ENCODE measurements around the gene ENPP1. TPM values are rescaled to one million over a fixed set of nuclear protein-coding genes. Genes with fewer than 3 reads are reported as not detected.
A peak's percentile ranks its signal among the peaks of the same experiment; 100 is the strongest.

The ENPP1 gene
- 10 to 100 TPM; 51.2 to 53.8 (median 51.5) TPM for total RNA-seq

DNA sequence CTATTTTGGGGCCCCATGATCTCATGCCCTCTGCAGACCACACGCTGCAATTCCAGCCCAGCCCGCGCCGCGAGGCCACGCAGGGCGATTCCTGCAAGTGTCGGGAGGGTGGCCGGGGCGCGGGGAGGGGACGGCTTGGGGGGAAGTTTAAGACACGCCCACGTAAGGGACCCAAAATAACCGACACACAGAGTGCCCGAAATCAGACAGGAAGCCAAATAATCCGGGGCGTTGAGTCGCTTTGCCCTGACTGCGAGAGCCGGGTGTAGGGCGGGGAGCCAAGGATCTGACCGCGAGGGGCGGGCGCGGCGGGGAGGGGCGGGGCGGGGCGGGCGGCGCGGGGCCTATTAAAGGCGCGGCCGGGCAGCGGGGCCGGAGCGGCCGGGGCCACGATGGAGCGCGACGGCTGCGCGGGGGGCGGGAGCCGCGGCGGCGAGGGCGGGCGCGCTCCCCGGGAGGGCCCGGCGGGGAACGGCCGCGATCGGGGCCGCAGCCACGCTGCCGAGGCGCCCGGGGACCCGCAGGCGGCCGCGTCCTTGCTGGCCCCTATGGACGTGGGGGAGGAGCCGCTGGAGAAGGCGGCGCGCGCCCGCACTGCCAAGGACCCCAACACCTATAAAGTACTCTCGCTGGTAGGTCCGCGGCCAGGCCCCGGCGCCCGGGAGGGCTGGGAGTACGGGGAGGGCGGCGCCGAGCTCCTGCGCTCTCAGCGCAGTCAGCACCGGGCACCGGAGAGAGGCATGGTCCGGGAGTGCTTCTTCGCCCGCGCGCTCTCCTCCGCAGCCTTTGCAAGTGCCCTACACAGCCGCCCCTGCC, at the start of gene ENPP1:
ENPP1 (plus strand) TSS at position 377 of the 816 bp plus-strand sequence; CDS start at position 393, 16 bp downstream.
- Histone ChIP-seq H3K4me3 (peak within 1 kb of the TSS; percentile 63 to 93 (median 69)), H3K9me3 (no peaks in the 10 kb centered on the region), H3K27ac (peak within 1 kb of the TSS; percentile 74 to 93), H3K36me3 (no peaks in the 10 kb centered on the region), H3K4me1 (no peaks in the 10 kb centered on the region), H3K27me3 (no peaks in the 10 kb centered on the region)
- peak; percentile 48 to 71 for DNase-seq (ENCODE audit: low spot score in 2 of 2)
- intact Hi-C loops (cut with DNase I; ENCODE audit: low total_unique reads), result no loop called here
- TF ChIP-seq POLR2AphosphoS5 (IDR thresholded peaks at IDR 0.05) (peak in 1 of 3 donors; percentile 27), POLR2A (IDR thresholded peaks at IDR 0.05) (no peak)
- TF ChIP-seq, protein P1, sequence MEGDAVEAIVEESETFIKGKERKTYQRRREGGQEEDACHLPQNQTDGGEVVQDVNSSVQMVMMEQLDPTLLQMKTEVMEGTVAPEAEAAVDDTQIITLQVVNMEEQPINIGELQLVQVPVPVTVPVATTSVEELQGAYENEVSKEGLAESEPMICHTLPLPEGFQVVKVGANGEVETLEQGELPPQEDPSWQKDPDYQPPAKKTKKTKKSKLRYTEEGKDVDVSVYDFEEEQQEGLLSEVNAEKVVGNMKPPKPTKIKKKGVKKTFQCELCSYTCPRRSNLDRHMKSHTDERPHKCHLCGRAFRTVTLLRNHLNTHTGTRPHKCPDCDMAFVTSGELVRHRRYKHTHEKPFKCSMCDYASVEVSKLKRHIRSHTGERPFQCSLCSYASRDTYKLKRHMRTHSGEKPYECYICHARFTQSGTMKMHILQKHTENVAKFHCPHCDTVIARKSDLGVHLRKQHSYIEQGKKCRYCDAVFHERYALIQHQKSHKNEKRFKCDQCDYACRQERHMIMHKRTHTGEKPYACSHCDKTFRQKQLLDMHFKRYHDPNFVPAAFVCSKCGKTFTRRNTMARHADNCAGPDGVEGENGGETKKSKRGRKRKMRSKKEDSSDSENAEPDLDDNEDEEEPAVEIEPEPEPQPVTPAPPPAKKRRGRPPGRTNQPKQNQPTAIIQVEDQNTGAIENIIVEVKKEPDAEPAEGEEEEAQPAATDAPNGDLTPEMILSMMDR (IDR thresholded peaks at IDR 0.05), result peak in 2 of 3 donors; percentile 26 to 28

DNA sequence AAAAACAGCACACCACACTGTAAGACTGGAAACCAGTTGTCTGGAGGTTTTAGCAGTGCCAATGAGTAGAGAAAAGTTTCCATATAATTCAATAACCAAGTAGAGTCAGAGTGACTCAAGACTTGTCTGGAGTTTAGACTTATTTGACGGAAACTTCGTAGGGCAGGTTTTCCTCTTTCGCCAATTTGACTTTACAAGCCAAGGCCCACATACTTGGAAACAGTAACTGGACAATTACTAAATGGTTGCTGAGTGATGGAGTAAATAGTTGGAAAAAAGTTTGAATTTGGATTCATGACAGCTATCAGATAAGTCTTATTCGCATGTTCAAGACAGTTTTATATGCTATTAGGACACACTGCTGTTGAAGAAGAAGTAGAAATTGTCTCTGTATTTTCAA, 48.9 kb upstream of the ENPP1 start:
- H3K27ac ChIP-seq, result no peak overlapping the region
- TF ChIP-seq, protein P1 (IDR thresholded peaks at IDR 0.05), result no peak
- intact Hi-C loops (cut with DNase I; ENCODE audit: low total_unique reads), result no loop called here

DNA sequence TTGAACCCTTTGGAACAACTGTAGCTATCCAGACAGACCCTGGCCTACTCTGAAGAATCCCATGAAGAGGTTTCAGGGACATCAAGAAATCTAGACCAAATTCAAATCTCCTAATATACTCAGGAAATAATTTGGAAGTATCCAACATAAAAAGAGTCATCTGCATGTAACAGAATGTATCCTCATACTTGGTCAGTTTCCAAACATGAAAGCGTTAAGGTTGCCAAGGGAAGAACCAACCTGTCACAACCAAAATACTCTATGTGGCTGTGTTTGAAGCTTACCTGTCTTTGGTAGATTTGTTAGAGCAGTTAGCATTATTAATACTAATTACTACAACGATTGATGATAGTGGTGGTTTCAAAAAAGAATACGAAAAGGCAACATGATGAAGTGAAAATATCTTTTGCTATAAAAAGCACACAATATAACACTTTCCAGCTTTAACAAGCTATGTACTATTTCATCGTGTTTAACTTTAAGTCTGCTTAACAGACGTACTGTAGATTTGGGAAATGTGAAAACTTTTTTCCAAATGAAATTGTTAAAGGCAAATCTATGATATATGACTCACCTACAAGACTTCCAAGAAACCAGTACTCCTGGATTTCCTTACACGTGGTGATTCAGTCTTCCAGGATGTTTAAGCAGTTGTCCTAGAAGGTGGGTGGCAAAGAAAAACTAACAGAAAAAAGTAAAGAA, 46.6 kb upstream of the ENPP1 start:
- no peak for TF ChIP-seq POLR2A (IDR thresholded peaks at IDR 0.05)
- no peak for TF ChIP-seq POLR2AphosphoS5 (IDR thresholded peaks at IDR 0.05)
- TF ChIP-seq, protein P1 (IDR thresholded peaks at IDR 0.05), result no peak
- Histone ChIP-seq H3K36me3 (no peaks in the 10 kb centered on the region), H3K27me3 (no peaks in the 10 kb centered on the region), H3K9me3 (no peaks in the 10 kb centered on the region), H3K4me3 (no peak overlapping the region), H3K27ac (no peak overlapping the region), H3K4me1 (peaks cover 0 to 6% of the 10 kb centered on the region in 2 donors)
- intact Hi-C loops (cut with DNase I; ENCODE audit: low total_unique reads), result no loop called here
- no peak for DNase-seq (ENCODE audit: low spot score in 2 of 2)

More for the DNA sequence above, 48.9 kb upstream of the ENPP1 start:
- Histone ChIP-seq H3K4me1 (no peaks in the 10 kb centered on the region), H3K36me3 (no peaks in the 10 kb centered on the region), H3K9me3 (no peaks in the 10 kb centered on the region), H3K4me3 (no peak overlapping the region), H3K27me3 (no peaks in the 10 kb centered on the region)
- no peak for DNase-seq (ENCODE audit: low spot score in 2 of 2)

DNA sequence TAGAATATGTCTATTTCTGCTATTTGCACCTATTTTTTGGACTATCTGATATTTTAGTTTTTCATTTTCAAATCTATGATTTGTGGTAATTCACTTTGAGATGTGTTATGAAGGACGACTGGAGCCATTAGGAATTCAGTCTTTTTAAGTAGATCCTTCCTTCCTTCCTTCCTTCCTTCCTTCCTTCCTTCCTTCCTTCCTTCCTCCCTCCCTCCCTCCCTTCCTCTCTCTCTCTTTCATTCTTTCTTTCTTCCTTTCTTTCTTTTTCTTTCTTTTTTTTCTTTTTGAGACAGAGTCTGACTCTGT, 46.1 kb upstream of the ENPP1 start:
- peaks cover 0 to 6% of the 10 kb centered on the region in 2 donors for H3K4me1 ChIP-seq

More for the DNA sequence above, 46.1 kb upstream of the ENPP1 start:
- Histone ChIP-seq H3K36me3 (no peaks in the 10 kb centered on the region), H3K27me3 (no peaks in the 10 kb centered on the region), H3K9me3 (no peaks in the 10 kb centered on the region), H3K4me3 (no peak overlapping the region), H3K27ac (no peak overlapping the region)
- intact Hi-C loops (cut with DNase I; ENCODE audit: low total_unique reads), result no loop called here
- no peak for DNase-seq (ENCODE audit: low spot score in 2 of 2)
- TF ChIP-seq POLR2A (IDR thresholded peaks at IDR 0.05) (no peak), POLR2AphosphoS5 (IDR thresholded peaks at IDR 0.05) (no peak)
- TF ChIP-seq, protein P1 (IDR thresholded peaks at IDR 0.05), result no peak
